DOHH2 (cell line): ENCODE measurements around the gene SUPT6H.
A peak's percentile ranks its signal among the peaks of the same experiment; 100 is the strongest.

ENCODE experiments used
- CTCF ChIP-seq: fragments of 200-600 bp; sonication (generic); IDR thresholded peaks from one replicate; pipeline ENCODE4 v1.5.1; 2014; ENCODE audit warnings: antibody characterized with exemption, mild to moderate bottlenecking, low read depth, low read length; ENCODE audit not compliant: poor library complexity, severe bottlenecking
- EZH2phosphoT487 ChIP-seq: fragments of 200-600 bp; sonication (generic); IDR thresholded peaks from 2 replicates; pipeline ENCODE4 v1.6.1; 2017; ENCODE audit warnings: borderline replicate concordance, mild to moderate bottlenecking, antibody characterized with exemption, low read length, moderate library complexity, mixed read lengths

DNA sequence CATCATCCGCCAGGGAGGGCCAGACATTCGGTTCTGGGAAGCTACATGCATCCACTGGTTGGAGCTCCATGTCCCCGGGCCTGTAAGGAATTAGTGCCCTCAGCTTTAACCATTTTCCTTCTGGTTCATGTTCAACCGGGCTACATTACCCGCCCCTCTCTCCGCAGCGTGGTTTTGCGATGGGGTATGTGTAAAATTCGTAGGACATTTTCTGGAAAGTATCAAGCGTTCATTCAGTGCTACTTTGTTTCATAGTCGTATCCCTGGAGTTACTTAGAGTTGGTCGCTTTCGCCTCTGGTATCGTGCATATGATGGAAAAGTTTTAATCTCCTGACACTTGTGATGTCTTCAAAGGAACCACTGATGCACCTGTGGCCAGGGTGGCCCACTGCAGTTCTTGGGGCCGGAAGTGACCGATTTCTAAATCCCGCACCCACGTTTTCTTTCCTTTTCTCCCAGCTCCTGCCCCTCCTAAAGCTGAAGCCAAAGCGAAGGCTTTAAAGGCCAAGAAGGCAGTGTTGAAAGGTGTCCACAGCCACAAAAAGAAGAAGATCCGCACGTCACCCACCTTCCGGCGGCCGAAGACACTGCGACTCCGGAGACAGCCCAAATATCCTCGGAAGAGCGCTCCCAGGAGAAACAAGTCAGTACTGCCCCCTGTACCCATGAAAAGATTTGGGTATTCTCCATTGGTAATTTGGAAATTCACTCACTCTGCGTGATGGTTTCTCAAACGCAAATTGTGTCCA is 58.4 kb downstream of the SUPT6H start:
- TF ChIP-seq CTCF (peak; percentile 44), EZH2phosphoT487 (no peak)
